ENCODE data around the gene LTBP4.

GRCh38 chr19:40608957-40609356 is 7.8 kb downstream of the LTBP4 start:
- TF ChIP-seq POLR2AphosphoS5 (IDR thresholded peaks at IDR 0.05; ENCODE audit: low read depth, low read length) (no peak), REST (IDR thresholded peaks at IDR 0.05; ENCODE audit: insufficient read depth in 1 of 2, low read depth in 2 of 2, low read length in 2 of 2) (no peak), FOXP2 (optimal IDR thresholded peaks at IDR 0.05; ENCODE audit: borderline replicate concordance, extremely low read depth, extremely low read length, insufficient read depth) (no peak), TAF1 (IDR thresholded peaks at IDR 0.05; ENCODE audit: borderline replicate concordance, insufficient read depth, low read length) (no peak)
